HCT116 (cell line): Measurements from ENCODE around the gene OR7A10. TPM values are rescaled to one million over a fixed set of nuclear protein-coding genes. Genes with fewer than 3 reads are reported as not detected.
"Not testable (repeated sequence)": the region's sequence is repeated elsewhere in the genome, so short reads cannot be mapped to it uniquely, and the experiment has no call there.

ENCODE experiments used
- ATAC-seq: fragments of 200-7000 bp; cut with Tn5 transposase; 2 replicates; pipeline ENCODE4 v1.9.1; 2020; ENCODE audit warnings: mild to moderate bottlenecking, moderate library complexity
- BruUV-seq: library from RNA; stranded (reverse); fragments of 400-500 nt; replicated peaks from 2 replicates; lab custom pipeline; 2021; lab: Mats Ljungman, UMichigan
- CTCF ChIA-PET: fragments of 300-600 bp; sonication (Branson Sonifier 250); formaldehyde crosslinking; loops from one replicate; lab custom pipeline; 2021; ENCODE audit warnings: antibody characterized with exemption; lab: Charles Lee
- POLR2A ChIA-PET: fragments of 300-600, 350-600 bp; sonication (Branson Sonifier 250); formaldehyde crosslinking; loops from one replicate; lab custom pipeline; 2021; ENCODE audit warnings: antibody characterized with exemption; lab: Charles Lee
- RAD21 ChIA-PET, 2 experiments: fragments of 300-600 bp; sonication (Branson Sonifier 250); formaldehyde crosslinking; loops; one replicate each; lab custom pipeline; 2023; ENCODE audit warnings: low total read pairs in 2 of 2; ENCODE audit not compliant: uncharacterized antibody in 2 of 2, unreplicated experiment in 2 of 2, low non-redundant PET in 1 of 2; lab: Charles Lee
- DNase-seq: peaks from one replicate; pipeline ENCODE4 v3.0.0-alpha.2; 2010; ENCODE audit warnings: low read depth, low spot score
- H2AFZ ChIP-seq: fragments of 200-600 bp; shearing (Covaris generic), sonication (generic); 2 replicates; pipeline ENCODE4 v1.6.1; 2017; ENCODE audit warnings: low read depth, mixed run types, mixed read lengths, antibody characterized with exemption, low read length; ENCODE audit not compliant: poor library complexity, severe bottlenecking
- H3K27ac ChIP-seq: 2 replicates; pipeline ENCODE4 v1.5.1; 2012; ENCODE audit warnings: low read depth, low read length
- H3K27me3 ChIP-seq: fragments of 200-600 bp; sonication (generic); 2 replicates; pipeline ENCODE4 v1.6.1; 2016; ENCODE audit warnings: mixed run types, low read length, mixed read lengths; ENCODE audit not compliant: insufficient read depth
- H3K36me3 ChIP-seq, 2 experiments: fragments of 200-500 bp in 1 of 2; fragments of 200-600 bp in 1 of 2; sonication (Bioruptor generic) in 1 of 2; sonication (generic) in 1 of 2; 2 replicates each; pipeline versions ENCODE4 v1.5.1 to v1.6.1; 2014 to 2016; ENCODE audit warnings: low read length in 2 of 2, inconsistent platforms in 1 of 2, mixed read lengths in 1 of 2, mixed run types in 1 of 2; ENCODE audit not compliant: insufficient read depth in 2 of 2, control insufficient read depth in 1 of 2
- H3K4me1 ChIP-seq, 2 experiments: fragments of 200-600 bp in 1 of 2; sonication (generic) in 1 of 2; 2 replicates each; pipeline versions ENCODE4 v1.5.1 to v1.6.1; 2012 to 2017; ENCODE audit warnings: low read length in 2 of 2, inconsistent platforms in 1 of 2, mild to moderate bottlenecking in 1 of 2, mixed read lengths in 1 of 2, mixed run types in 1 of 2, moderate library complexity in 1 of 2; ENCODE audit not compliant: insufficient read depth in 2 of 2, control insufficient read depth in 1 of 2
- H3K4me2 ChIP-seq: fragments of 200-600 bp; sonication (generic); 2 replicates; pipeline ENCODE4 v1.6.1; 2017; ENCODE audit warnings: mixed run types, low read length, mixed read lengths
- H3K4me3 ChIP-seq, 2 experiments: fragments of 200-600 bp in 1 of 2; sonication (generic) in 1 of 2; replicated peaks in 1 of 2; 2 replicates each; pipeline ENCODE4 v1.5.1; 2011 to 2016; ENCODE audit warnings: low read length in 2 of 2, control low read depth in 1 of 2, low read depth in 1 of 2, mild to moderate bottlenecking in 1 of 2, mixed read lengths in 1 of 2, mixed run types in 1 of 2
- H3K79me2 ChIP-seq: fragments of 200-600 bp; sonication (generic); 2 replicates; pipeline ENCODE4 v1.6.1; 2017; ENCODE audit warnings: mild to moderate bottlenecking, mixed run types, low read length, moderate library complexity, mixed read lengths; ENCODE audit not compliant: insufficient read depth
- H3K9ac ChIP-seq: fragments of 200-600 bp; sonication (generic); 2 replicates; pipeline ENCODE4 v1.6.1; 2016; ENCODE audit warnings: low read length, mixed read lengths
- H3K9me2 ChIP-seq: fragments of 200-600 bp; sonication (generic), shearing (Covaris generic); 2 replicates; pipeline ENCODE4 v1.6.1; 2017; ENCODE audit warnings: mixed run types, mild to moderate bottlenecking, moderate library complexity; ENCODE audit not compliant: insufficient read depth
- H3K9me3 ChIP-seq, 2 experiments: fragments of 200-500 bp in 1 of 2; fragments of 200-600 bp in 1 of 2; sonication (Bioruptor generic) in 1 of 2; sonication (generic) in 1 of 2; 2 replicates each; pipeline ENCODE4 v1.6.1; 2014 to 2017; ENCODE audit warnings: low read length in 2 of 2, mixed read lengths in 2 of 2, inconsistent platforms in 1 of 2, low read depth in 1 of 2, mild to moderate bottlenecking in 1 of 2, mixed run types in 1 of 2, moderate library complexity in 1 of 2; ENCODE audit not compliant: control insufficient read depth in 1 of 2, insufficient read depth in 1 of 2
- H4K20me1 ChIP-seq: fragments of 200-600 bp; sonication (generic), shearing (Covaris generic); 2 replicates; pipeline ENCODE4 v1.6.1; 2017; ENCODE audit warnings: mixed run types, mild to moderate bottlenecking, moderate library complexity; ENCODE audit not compliant: insufficient read depth
- ELF1 ChIP-seq: IDR thresholded peaks from 2 replicates; pipeline ENCODE4 v1.6.1; 2012; ENCODE audit warnings: low read depth, borderline replicate concordance
- REST ChIP-seq: IDR thresholded peaks from 2 replicates; pipeline ENCODE4 v1.6.1; 2012; ENCODE audit warnings: low read depth
- intact Hi-C: fragments of 100-400 bp; cut with micrococcal nuclease; formaldehyde crosslinking; loops from 2 replicates; pipeline ENCODE4 v1.10.0; 2022
- total RNA-seq: library from RNA; stranded (reverse); gene quantifications from one replicate; pipeline ENCODE4 v1.2.1, GENCODE V29; 2021; ENCODE audit not compliant: unreplicated experiment

Gene OR7A10
- total RNA-seq, 1 experiment from 2014 or later: not detected

GRCh38 chr19:14795078-14795721, 53.5 kb downstream of the OR7A10 start:
- ChIA-PET CTCF (interaction anchor here (1.2 kb wide), 1 partner anchor 9 kb away, joined by 5 read pairs; no protein-coding TSS in a partner anchor), POLR2A (interaction anchor here (0.9 kb wide), 1 partner anchor 9 kb away, joined by 3 read pairs; no protein-coding TSS in a partner anchor), RAD21 (no interaction called here)
- H3K9me2 ChIP-seq: no peaks in the 10 kb centered on the region
- H3K9ac ChIP-seq: no peak overlapping the region
- H3K36me3 ChIP-seq: no peaks in the 10 kb centered on the region
- no peaks in the 10 kb centered on the region for H3K9me3 ChIP-seq
- H3K4me2 ChIP-seq: peak overlapping the region; percentile 34
- intact Hi-C loops: no loop called here
- H2AFZ ChIP-seq: peak overlapping the region; percentile 17
- ATAC-seq (no peak; the same call in 1 of the 2 replicates), DNase-seq (no peak)
- no TSS peak for BruUV-seq
- no peak overlapping the region for H3K27ac ChIP-seq
- no peaks in the 10 kb centered on the region for H3K79me2 ChIP-seq
- no peak for TF ChIP-seq ELF1
- TF ChIP-seq REST: peak; percentile 33
- H4K20me1 ChIP-seq: no peaks in the 10 kb centered on the region
- peaks cover 0 to 5% of the 10 kb centered on the region in 2 experiments; a peak in 2 of 4 replicates for H3K4me1 ChIP-seq
- H3K4me3 ChIP-seq: no peak overlapping the region
- no peaks in the 10 kb centered on the region for H3K27me3 ChIP-seq

DNA sequence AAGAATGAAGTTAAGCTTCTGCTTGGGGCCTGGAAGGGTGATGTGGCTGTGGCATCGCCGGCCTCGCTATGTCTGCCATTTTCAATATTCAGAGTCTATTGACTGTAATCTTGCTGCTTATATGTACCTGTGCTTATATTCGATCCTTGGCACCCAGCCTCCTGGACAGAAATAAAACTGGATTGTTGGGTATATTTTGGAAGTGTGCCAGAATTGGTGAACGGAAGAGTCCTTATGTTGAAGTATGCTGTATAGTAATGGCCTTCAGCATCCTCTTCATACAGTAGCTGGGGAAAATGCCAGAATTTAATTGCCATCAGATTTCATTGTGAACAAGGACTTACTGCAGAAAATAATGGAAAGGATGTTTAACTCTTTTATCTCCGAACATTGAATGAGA, 56.5 kb downstream of the OR7A10 start:
- ATAC-seq, H3K36me3 ChIP-seq, H3K27me3 ChIP-seq, H3K4me3 ChIP-seq, H3K4me2 ChIP-seq, BruUV-seq, H3K9me3 ChIP-seq, H3K27ac ChIP-seq, H3K9me2 ChIP-seq, POLR2A ChIA-PET, CTCF ChIA-PET, H4K20me1 ChIP-seq, H2AFZ ChIP-seq, DNase-seq, RAD21 ChIA-PET, H3K79me2 ChIP-seq, intact Hi-C loops, H3K9ac ChIP-seq, H3K4me1 ChIP-seq: not testable (repeated sequence)

Other genes with a start within 250 kb of the OR7A10 start
- not detected for gene ADGRE3, start 174.1 kb downstream of the OR7A10 start, total RNA-seq
- 9.2 TPM for gene ZNF333, start 158.9 kb downstream of the OR7A10 start, total RNA-seq
- 8.4 TPM for gene ADGRE2, start 70.4 kb downstream of the OR7A10 start, total RNA-seq
- not detected for gene OR7A5, start 13.7 kb downstream of the OR7A10 start, total RNA-seq
- not detected for gene OR7C1, start 13.7 kb downstream of the OR7A10 start, total RNA-seq
- gene OR7A17, start 37.2 kb upstream of the OR7A10 start, total RNA-seq: not detected
- not detected for gene OR7C2, start 92.6 kb upstream of the OR7A10 start, total RNA-seq
- gene SLC1A6, start 130.9 kb upstream of the OR7A10 start, total RNA-seq: not detected
- gene CASP14, start 200.6 kb upstream of the OR7A10 start, total RNA-seq: not detected
- gene OR1I1, start 233.3 kb upstream of the OR7A10 start, total RNA-seq: not detected